ENCODE results near the gene NUDT9.
A peak's percentile ranks its signal among the peaks of the same experiment; 100 is the strongest.
"Not testable (repeated sequence)": the region's sequence is repeated elsewhere in the genome, so short reads cannot be mapped to it uniquely, and the experiment has no call there.

NUDT9 gene

GRCh38 chr4:87419578-87420249 lies 2.7 kb upstream of the NUDT9 start:
- peaks cover 33% of the 10 kb centered on the region for H3K79me2 ChIP-seq (ENCODE audit: control insufficient read depth, low read length)
- no peaks in the 10 kb centered on the region for H3F3A ChIP-seq (ENCODE audit: control insufficient read depth, insufficient read depth)
- H3K9me2 ChIP-seq (replicated peaks; ENCODE audit: control insufficient read depth, low read length) = no peaks in the 10 kb centered on the region
- no peak overlapping the region for H3K4me2 ChIP-seq (ENCODE audit: low read length)
- no peak overlapping the region for H3K27ac ChIP-seq (ENCODE audit: low read depth, low read length)
- H3K36me3 ChIP-seq (ENCODE audit: control insufficient read depth, low read length) = no peaks in the 10 kb centered on the region
- no peak overlapping the region for H3K4me3 ChIP-seq (ENCODE audit: low read length)
- no peaks in the 10 kb centered on the region for H3K27me3 ChIP-seq (ENCODE audit: control insufficient read depth, low read length)
- peaks cover 2% of the 10 kb centered on the region; the same call in 1 of the 2 replicates for H4K20me1 ChIP-seq (ENCODE audit: control insufficient read depth, insufficient read depth, low read depth, low read length)
- peaks cover 22% of the 10 kb centered on the region for H3K4me1 ChIP-seq (ENCODE audit: control insufficient read depth, low read length)
- no peaks in the 10 kb centered on the region for H3K9me3 ChIP-seq (ENCODE audit: control insufficient read depth, insufficient read depth, low read length)
- TF ChIP-seq CTCF (IDR thresholded peaks at IDR 0.05; ENCODE audit: low read depth, low read length, poor library complexity, severe bottlenecking) (no peak), EZH2phosphoT487 (IDR thresholded peaks at IDR 0.05; ENCODE audit: borderline replicate concordance, low read length) (no peak)

GRCh38 chr4:87420276-87420830 lies 2.0 kb upstream of the NUDT9 start:
- H3K4me2 ChIP-seq (ENCODE audit: low read length) = no peak overlapping the region
- H3K27ac ChIP-seq (ENCODE audit: low read depth, low read length) = no peak overlapping the region
- no peaks in the 10 kb centered on the region for H3K36me3 ChIP-seq (ENCODE audit: control insufficient read depth, low read length)
- H3F3A ChIP-seq (ENCODE audit: control insufficient read depth, insufficient read depth) = no peaks in the 10 kb centered on the region
- no peaks in the 10 kb centered on the region for H3K9me2 ChIP-seq (replicated peaks; ENCODE audit: control insufficient read depth, low read length)
- no peaks in the 10 kb centered on the region for H3K9me3 ChIP-seq (ENCODE audit: control insufficient read depth, insufficient read depth, low read length)
- H3K27me3 ChIP-seq (ENCODE audit: control insufficient read depth, low read length) = no peaks in the 10 kb centered on the region
- peaks cover 2% of the 10 kb centered on the region; the same call in 1 of the 2 replicates for H4K20me1 ChIP-seq (ENCODE audit: control insufficient read depth, insufficient read depth, low read depth, low read length)
- TF ChIP-seq EZH2phosphoT487 (IDR thresholded peaks at IDR 0.05; ENCODE audit: borderline replicate concordance, low read length) (no peak), CTCF (IDR thresholded peaks at IDR 0.05; ENCODE audit: low read depth, low read length, poor library complexity, severe bottlenecking) (no peak)
- peaks cover 26% of the 10 kb centered on the region for H3K4me1 ChIP-seq (ENCODE audit: control insufficient read depth, low read length)
- peaks cover 39% of the 10 kb centered on the region for H3K79me2 ChIP-seq (ENCODE audit: control insufficient read depth, low read length)
- H3K4me3 ChIP-seq (ENCODE audit: low read length) = no peak overlapping the region

GRCh38 chr4:87423317-87424098 lies 1.1 kb downstream of the NUDT9 start:
- H3K4me2 ChIP-seq (ENCODE audit: low read length) = peak overlapping the region; percentile 78
- H3F3A ChIP-seq (ENCODE audit: control insufficient read depth, insufficient read depth) = no peaks in the 10 kb centered on the region
- H3K9me3 ChIP-seq (ENCODE audit: control insufficient read depth, insufficient read depth, low read length) = no peaks in the 10 kb centered on the region
- H3K27me3 ChIP-seq (ENCODE audit: control insufficient read depth, low read length) = no peaks in the 10 kb centered on the region
- H3K27ac ChIP-seq (ENCODE audit: low read depth, low read length) = no peak overlapping the region
- H3K79me2 ChIP-seq (ENCODE audit: control insufficient read depth, low read length) = peaks cover 71% of the 10 kb centered on the region
- no peaks in the 10 kb centered on the region for H3K36me3 ChIP-seq (ENCODE audit: control insufficient read depth, low read length)
- TF ChIP-seq CTCF (IDR thresholded peaks at IDR 0.05; ENCODE audit: low read depth, low read length, poor library complexity, severe bottlenecking) (no peak), EZH2phosphoT487 (IDR thresholded peaks at IDR 0.05; ENCODE audit: borderline replicate concordance, low read length) (no peak)
- peak overlapping the region; percentile 84 for H3K4me3 ChIP-seq (ENCODE audit: low read length)
- H4K20me1 ChIP-seq (ENCODE audit: control insufficient read depth, insufficient read depth, low read depth, low read length) = peaks cover 2% of the 10 kb centered on the region; the same call in 1 of the 2 replicates
- H3K9me2 ChIP-seq (replicated peaks; ENCODE audit: control insufficient read depth, low read length) = no peaks in the 10 kb centered on the region
- peaks cover 26% of the 10 kb centered on the region for H3K4me1 ChIP-seq (ENCODE audit: control insufficient read depth, low read length)

- Histone ChIP-seq H3K4me2 (ENCODE audit: low read length) (peak overlapping the region; percentile 78), H3K4me1 (ENCODE audit: control insufficient read depth, low read length) (peaks cover 26% of the 10 kb centered on the region), H3K4me3 (ENCODE audit: low read length) (peak overlapping the region; percentile 84), H3K79me2 (ENCODE audit: control insufficient read depth, low read length) (peaks cover 77% of the 10 kb centered on the region)
- not testable (repeated sequence) for H3K27me3 ChIP-seq (ENCODE audit: control insufficient read depth, low read length); H3K9me2 ChIP-seq (replicated peaks; ENCODE audit: control insufficient read depth, low read length); H3F3A ChIP-seq (ENCODE audit: control insufficient read depth, insufficient read depth); H3K27ac ChIP-seq (ENCODE audit: low read depth, low read length); H3K36me3 ChIP-seq (ENCODE audit: control insufficient read depth, low read length); H4K20me1 ChIP-seq (ENCODE audit: control insufficient read depth, insufficient read depth, low read depth, low read length); H3K9me3 ChIP-seq (ENCODE audit: control insufficient read depth, insufficient read depth, low read length)
These were observed 1.7 kb downstream of the NUDT9 start for GRCh38 chr4:87424099-87424543.
